Cardiac atrium fibroblast (primary cell): ENCODE results near the gene COPRS. TPM values are rescaled to one million over a fixed set of nuclear protein-coding genes. Genes with fewer than 3 reads are reported as not detected.

Source experiments
- total RNA-seq: library from RNA; depleted of rRNA; stranded (reverse); fragments of >200 nt; gene quantifications from 2 replicates; pipeline ENCODE4 v1.2.3, GENCODE V29; 2015

The COPRS gene
- 32.3 and 62.2 TPM in 2 replicates for total RNA-seq

DNA sequence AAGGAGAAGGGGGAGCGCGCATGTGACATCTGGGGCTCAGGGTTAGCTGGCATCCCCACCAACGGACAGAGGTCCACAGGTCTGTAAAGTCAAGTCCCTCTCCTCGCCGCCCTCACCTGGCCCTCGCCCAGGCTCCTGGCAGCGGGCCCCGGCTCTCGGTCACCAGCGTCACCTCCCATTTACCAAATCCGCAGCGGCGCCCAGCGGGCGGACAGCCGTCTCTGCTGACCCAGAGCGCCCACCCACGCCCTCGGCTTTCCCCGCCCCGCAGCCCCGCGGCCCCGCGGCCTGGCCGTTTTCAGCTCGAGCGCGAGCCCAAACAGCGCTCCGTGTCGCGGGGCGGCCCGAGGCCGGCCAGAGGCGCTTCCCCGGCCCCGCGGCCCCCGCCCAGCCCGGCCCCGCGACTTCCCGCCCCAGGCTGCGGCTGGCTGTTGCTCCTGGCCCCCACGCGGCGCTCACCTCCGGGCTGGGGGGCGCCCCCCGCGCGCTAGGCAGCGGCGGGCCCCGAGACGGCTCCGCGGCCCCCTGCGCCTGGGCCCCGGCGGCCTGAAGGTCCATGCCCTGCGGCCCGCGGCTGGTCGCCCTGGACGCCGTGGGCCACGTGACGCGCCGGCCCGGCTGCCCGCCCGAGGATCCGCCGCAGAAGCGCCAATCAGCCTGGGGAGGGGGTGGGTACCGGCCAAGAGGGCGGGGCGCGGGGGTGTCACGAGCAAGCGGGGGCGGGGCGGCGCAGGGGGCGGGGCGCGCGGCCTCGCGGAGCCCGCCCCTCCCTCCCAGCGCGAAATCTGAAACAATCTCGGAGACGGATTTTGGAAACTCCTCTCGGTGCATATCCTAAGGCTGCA is at the start of gene COPRS:
COPRS (minus strand) TSS at position 603 of the 845 bp plus-strand sequence; CDS start at position 558, 45 bp downstream.

Other genes with a start within 250 kb of the COPRS start
- gene UTP6, start 42.5 kb upstream of the COPRS start, total RNA-seq: 17.5 and 20.4 TPM in 2 replicates
- 10.3 and 12.6 TPM in 2 replicates for gene SUZ12, start 77.8 kb upstream of the COPRS start, total RNA-seq
- gene LRRC37B, start 148.1 kb upstream of the COPRS start, total RNA-seq: 4.9 and 7.1 TPM in 2 replicates